NCI-H128 (cell line): ENCODE measurements around the gene MAMLD1.

Experiments used
- DNase-seq: peaks from one replicate; lab custom pipeline; 2025; ENCODE audit not compliant: unreplicated experiment; lab: John Stamatoyannopoulos, UW

The MAMLD1 gene

DNA sequence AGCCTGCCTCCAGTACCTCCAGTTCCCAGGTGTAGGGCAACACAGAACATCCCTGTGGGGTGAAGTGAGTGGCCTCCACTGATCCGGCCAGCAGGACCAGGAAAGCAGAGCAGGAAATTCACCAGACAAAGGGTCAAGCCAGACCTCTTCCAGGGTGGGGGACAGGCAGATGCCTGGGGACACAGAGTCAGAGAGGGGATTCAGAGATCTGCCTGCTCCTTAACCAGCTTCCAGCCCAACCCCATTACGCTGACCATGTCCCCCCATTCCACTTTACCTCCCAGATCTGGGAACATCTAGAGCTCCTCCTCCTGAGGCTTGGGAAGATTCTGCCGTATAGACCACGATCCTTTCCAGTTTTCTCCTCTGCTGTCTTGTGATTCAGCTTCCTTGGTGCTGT is 132.4 kb downstream of the MAMLD1 start:
- DNase-seq, result no peak

DNA sequence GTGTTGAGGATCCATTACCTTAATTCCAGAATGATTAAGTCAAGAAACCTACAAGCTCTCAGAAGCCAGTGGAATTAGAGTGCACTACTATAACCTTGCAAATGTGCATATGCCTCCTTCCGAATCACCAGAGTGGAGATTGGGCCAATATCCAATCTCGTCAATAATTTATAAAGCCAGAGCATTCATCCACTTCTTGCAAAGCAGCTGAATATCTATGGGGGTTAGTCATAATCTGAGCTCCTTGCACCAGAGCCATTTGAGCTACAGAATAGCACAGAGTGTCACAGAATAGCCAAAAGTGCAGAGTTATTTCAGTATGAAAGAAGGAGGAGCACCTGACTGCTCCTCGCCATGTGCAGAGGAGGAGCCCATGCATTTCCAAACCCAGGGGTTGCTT is 136.1 kb downstream of the MAMLD1 start:
- DNase-seq, result no peak

DNA sequence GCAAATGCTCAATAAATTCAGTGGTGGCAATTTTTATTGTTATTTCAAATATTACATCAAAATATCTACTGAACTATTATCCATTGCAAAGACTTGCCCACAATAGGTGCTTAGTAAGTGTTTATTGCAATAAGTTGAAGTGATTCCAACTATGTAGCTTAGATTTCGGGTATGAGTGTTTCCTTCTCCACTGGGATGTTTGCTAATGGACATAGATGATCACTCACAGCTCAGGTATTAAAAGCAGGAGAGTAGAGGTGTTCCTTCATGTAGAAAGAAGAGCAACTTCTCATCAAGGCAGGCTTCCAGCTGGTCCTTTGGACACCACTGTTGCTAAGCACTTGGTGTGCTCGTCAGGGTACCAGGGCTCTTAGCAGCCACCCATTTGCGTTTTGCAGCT is 139.0 kb downstream of the MAMLD1 start:
- no peak for DNase-seq

DNA sequence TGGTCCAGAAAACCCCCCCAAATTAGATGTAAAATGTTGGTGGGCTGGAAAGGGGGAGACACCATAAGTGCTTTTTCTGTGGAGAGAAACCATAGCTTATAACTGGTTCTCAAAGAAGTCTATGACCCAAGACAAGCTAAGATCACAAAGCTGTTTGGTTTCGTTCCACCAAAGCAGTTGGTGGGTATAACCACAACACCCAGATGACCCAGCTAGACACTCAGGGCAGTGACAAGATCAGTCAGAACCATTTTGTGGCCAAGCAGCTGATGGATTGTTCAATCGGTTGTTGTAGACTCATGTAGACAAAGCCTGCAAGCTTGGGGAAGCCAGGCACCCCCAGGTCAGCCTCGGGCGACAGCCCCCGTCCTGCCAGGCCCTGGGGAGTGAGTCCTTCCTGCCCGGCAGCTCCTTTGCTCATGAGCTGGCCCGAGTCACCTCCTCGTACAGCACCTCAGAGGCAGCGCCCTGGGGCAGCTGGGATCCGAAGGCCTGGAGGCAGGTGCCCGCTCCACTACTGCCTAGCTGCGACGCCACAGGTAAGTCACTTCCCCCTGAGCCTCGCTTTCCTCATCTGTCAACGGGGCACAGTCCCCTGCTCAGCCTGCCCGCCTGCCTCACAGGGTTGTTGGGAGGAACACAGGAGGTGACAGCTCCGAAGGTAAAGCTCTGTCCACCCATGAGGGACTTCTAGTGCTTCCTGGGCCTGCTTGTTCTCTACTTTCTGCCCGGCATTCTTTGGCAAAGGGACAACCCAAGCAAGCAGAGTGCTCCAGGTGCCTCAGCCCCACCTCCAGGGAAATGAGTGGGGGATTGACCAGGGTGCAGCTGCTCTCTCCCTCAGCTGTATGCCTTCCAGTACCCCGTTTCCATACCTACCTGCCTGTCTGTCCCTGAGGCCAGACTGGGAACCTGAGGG is 140.1 kb downstream of the MAMLD1 start:
- DNase-seq, result no peak

GRCh38 chrX:150503898-150504219 is 140.7 kb downstream of the MAMLD1 start:
- DNase-seq, result no peak

DNA sequence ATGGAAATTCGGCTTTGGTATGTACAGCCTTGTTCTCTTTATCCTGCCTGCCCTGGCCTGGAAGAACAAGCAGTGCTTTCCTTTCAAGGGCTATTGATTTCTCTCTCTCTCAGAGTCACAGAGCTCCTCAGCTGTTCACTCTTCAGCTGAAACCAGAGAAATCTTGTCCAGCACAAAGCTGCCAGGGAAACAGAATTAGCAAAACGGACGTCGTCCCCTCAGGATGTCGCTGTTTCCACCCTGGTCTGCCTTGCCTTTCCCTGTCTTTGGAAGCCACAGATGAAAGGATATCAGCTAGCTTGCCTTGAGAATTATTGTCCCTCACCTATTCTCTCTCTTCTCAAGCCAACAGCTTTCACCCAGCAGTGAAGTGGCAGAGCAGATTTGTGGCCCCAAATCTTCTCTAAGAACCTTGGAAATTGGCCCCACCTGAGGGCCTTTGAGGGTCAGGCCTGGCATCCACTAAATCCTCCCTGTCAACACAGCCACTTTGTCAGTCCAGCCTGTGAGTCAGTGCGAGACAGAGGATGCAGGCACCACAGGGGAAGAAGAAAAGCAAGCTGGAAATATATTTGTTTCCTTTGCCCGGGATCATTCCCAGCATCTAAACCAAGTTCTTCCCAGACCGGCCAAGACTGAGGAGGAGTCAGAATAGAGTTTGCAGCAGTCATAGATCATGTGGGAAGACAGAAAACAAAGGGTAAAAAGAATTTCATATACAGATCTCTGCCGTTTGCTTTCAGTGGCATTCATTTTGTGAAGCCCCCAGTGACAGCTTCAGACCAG is 141.5 kb downstream of the MAMLD1 start:
- no peak for DNase-seq

GRCh38 chrX:150506020-150506419 is 142.9 kb downstream of the MAMLD1 start:
- DNase-seq, result no peak

DNA sequence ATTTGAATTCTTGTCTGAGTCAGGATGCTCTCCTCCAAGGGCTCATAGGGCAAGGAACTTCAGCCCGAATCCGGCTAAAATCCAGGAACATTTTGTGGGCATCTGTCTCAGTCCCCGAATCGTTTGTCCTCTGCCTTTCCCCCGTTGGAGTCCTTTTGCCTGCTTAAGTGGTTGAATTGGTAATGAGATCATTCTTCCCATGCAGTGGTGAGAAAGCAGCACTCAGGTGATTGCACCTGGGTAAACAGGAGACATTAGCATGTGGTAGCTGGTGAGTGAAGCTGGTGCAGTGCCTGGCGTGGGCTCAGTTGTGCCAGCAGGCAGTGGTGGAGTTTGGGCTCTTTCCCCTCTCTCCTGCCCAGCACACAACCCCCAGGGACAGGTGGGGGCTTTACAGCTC is 143.4 kb downstream of the MAMLD1 start:
- DNase-seq, result no peak

GRCh38 chrX:150507251-150507856 is 144.2 kb downstream of the MAMLD1 start:
- no peak for DNase-seq

- no peak for DNase-seq
Observed at GRCh38 chrX:150508018-150508417, 144.9 kb downstream of the MAMLD1 start.

DNA sequence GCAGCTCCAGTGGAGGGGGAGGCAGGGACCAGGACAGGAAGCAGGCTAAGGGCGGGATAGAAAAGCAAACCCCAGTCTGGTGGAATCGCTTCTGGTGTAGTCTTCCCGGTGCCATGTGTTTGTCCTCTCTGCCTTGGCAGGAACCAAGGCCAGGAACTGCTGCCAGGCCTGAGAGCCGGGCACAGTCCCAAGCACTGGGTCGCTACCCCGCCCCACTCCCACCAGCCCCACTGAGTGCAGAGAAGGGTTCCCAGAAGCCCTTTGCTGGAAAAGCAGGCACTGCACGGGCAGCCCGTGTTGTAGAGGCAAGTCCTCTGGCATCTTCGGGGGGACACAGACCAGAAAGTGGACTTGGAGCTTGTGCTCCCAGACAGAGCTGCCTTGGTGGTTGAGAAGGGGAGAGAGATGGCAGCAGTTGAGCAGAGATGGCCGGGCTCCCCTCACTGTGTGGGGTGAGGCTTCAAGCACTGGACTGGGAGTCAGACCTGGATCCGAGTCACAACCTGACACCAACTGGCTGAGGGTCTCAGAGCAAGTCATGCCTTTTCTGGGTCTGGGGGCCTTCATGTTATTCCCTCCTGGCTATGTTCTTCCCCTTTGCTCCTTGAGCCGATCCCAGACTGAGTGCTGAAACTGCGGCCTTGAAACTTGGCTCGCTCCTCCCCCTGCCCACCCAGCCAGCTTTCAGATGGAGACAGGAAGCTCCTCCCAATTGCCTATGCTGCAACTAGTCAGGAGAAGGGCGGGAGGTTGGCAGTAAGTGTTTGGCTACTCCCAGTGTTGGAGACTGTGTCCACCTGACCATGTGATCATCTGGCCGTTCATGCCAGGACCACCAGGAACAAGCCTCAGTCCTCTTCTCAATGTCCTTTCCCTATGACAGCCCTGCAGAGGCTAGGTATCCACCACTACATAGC is 145.6 kb downstream of the MAMLD1 start:
- no peak for DNase-seq

- no peak for DNase-seq
Observed at GRCh38 chrX:150509703-150510102, 146.6 kb downstream of the MAMLD1 start.

- DNase-seq, result no peak
Observed at GRCh38 chrX:150512461-150512901, 149.4 kb downstream of the MAMLD1 start.

DNA sequence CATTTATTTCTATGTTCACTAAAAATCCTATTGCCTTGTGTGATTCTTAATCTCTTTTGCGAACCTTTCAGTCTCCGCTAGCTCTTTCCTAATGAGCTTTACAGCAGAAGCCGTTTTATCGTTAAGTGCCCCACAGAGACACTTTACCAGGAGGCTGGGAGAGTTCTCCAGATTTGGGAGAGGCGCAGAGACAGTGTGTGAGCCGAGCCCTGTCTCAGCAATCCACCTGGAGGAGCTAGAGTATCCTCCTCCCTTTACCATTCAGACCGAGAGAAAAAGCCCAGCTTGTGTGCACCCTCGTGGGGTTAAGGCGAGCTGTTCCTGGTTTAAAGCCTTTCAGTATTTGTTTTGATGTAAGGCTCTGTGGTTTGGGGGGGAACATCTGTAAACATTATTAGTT is 150.4 kb downstream of the MAMLD1 start:
- DNase-seq, result no peak

DNA sequence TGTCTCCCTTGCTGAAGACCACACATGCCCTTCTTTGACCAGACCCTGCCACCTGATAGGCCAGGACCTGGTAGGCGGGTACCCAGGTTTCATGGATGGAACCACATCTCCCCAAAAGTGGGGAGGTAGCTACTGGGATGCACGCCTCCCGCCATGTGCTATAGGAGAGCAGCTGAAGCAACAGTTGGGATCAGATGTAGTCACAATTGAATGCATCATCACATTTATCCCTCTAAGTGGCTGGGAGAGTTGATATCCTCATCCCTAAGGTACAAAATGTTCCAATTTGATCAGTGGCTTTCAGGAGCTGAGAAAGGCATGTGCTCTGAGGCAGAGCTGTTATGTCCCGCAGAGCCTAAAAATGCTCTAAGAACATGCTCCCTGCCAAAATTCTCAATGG is 151.3 kb downstream of the MAMLD1 start:
- DNase-seq, result no peak

DNA sequence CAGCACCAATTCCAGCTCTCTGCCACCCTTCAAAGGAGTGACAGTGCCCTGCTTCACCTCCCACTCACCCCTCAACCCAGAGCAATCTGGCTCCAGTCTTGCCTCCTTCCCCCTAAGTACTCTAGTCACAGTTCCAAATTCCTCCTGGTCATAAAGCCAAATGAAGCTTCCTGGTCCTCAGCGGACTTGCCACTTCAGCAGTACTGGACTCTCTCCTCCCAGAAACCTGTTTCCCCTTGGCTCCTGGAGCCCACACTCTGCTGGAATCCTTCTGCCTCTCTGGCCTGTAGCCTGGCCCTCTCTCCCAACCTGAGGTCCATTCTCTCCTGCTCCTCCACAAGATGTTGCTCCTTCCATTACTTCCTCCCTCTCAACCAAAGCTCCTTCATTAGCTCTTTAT is 152.7 kb downstream of the MAMLD1 start:
- no peak for DNase-seq

DNA sequence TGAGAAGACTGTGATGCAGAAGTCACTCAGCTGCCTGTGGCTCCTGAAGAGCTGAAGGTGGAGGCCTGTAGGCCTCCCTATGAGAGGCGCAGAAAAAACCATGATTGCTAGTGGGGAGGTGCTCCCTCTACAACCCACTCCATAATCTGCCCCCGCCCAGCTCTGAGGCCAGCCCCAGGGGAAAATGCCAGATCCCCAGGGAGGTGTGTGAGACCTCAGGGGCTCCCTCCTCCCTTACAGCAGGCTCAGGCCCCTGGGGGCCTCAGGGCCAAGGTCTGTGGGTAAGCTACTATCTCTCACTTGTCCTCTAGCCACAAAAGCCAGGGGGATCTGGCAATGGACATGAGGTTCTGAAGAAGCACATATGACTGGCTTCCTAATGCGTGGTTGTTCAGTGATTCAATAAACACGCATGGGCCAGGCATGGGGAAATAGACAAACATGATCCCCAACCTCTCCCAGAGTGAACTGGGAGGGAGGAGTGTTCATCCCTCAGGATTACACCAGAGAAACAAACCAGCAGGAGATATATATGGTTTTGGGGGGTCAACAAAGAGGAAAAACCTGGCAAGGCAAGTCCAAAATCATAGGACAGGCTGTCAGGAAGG is 154.3 kb downstream of the MAMLD1 start:
- DNase-seq, result no peak

- DNase-seq, result no peak
Observed at GRCh38 chrX:150522494-150522893, 159.4 kb downstream of the MAMLD1 start.

- no peak for DNase-seq
Observed at GRCh38 chrX:150525061-150525919, 162.2 kb downstream of the MAMLD1 start.
